ENCODE results near the gene CYBB.

The CYBB gene

DNA sequence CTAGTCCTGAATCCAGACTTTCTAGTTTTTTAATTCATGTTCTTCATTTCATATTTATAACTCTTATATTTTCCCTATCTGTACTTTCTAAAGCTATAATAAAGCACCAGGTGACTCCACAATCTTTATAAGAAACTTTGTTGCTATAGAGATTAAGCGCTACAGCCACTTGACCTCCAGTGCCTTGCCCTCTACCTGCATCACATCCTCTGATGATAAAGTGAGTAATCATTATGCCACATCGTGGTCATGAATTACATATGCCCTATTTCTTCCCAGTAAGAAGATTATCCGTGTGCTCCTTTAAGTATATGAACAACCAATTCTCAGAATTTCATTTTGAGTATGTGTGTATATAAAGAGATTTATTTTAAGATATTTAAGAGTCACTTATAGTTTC is 74.3 kb downstream of the CYBB start:
- Histone ChIP-seq H3K36me3 (ENCODE audit: insufficient read depth, insufficient read length, low read length) (no peaks in the 10 kb centered on the region), H3K9ac (ENCODE audit: insufficient read length, low read depth) (no peak overlapping the region), H3K27me3 (ENCODE audit: insufficient read depth, insufficient read length) (no peaks in the 10 kb centered on the region), H3K4me1 (ENCODE audit: insufficient read depth, insufficient read length) (no peaks in the 10 kb centered on the region), H3K9me3 (ENCODE audit: insufficient read depth, low read length) (peaks cover 5% of the 10 kb centered on the region; the same call in 1 of the 2 replicates), H3K4me3 (ENCODE audit: insufficient read length, low read depth) (no peak overlapping the region)
- no peak for DNase-seq (ENCODE audit: low read depth, low spot score)
- no peak for TF ChIP-seq YY1 (IDR thresholded peaks at IDR 0.05; ENCODE audit: insufficient read depth, insufficient read length)
- no peak for TF ChIP-seq SUZ12 (IDR thresholded peaks at IDR 0.05; ENCODE audit: extremely low read depth, insufficient read depth, insufficient read length)
- TF ChIP-seq ZNF274 (IDR thresholded peaks at IDR 0.05; ENCODE audit: low read depth, low read length): no peak

GRCh38 chrX:37854748-37855147 is 74.9 kb downstream of the CYBB start:
- Histone ChIP-seq H3K4me1 (ENCODE audit: insufficient read depth, insufficient read length) (no peaks in the 10 kb centered on the region), H3K36me3 (ENCODE audit: insufficient read depth, insufficient read length, low read length) (no peaks in the 10 kb centered on the region), H3K9me3 (ENCODE audit: insufficient read depth, low read length) (peaks cover 5% of the 10 kb centered on the region; the same call in 1 of the 2 replicates), H3K9ac (ENCODE audit: insufficient read length, low read depth) (no peak overlapping the region), H3K27me3 (ENCODE audit: insufficient read depth, insufficient read length) (no peaks in the 10 kb centered on the region), H3K4me3 (ENCODE audit: insufficient read length, low read depth) (no peak overlapping the region)
- no peak for TF ChIP-seq YY1 (IDR thresholded peaks at IDR 0.05; ENCODE audit: insufficient read depth, insufficient read length)
- no peak for TF ChIP-seq ZNF274 (IDR thresholded peaks at IDR 0.05; ENCODE audit: low read depth, low read length)
- no peak for TF ChIP-seq SUZ12 (IDR thresholded peaks at IDR 0.05; ENCODE audit: extremely low read depth, insufficient read depth, insufficient read length)
- DNase-seq (ENCODE audit: low read depth, low spot score): no peak

GRCh38 chrX:37860721-37861120 is 80.9 kb downstream of the CYBB start:
- Histone ChIP-seq H3K9me3 (ENCODE audit: insufficient read depth, low read length) (peaks cover 5% of the 10 kb centered on the region; the same call in 1 of the 2 replicates), H3K27me3 (ENCODE audit: insufficient read depth, insufficient read length) (no peaks in the 10 kb centered on the region), H3K4me3 (ENCODE audit: insufficient read length, low read depth) (no peak overlapping the region), H3K4me1 (ENCODE audit: insufficient read depth, insufficient read length) (no peaks in the 10 kb centered on the region), H3K9ac (ENCODE audit: insufficient read length, low read depth) (no peak overlapping the region), H3K36me3 (ENCODE audit: insufficient read depth, insufficient read length, low read length) (no peaks in the 10 kb centered on the region)
- TF ChIP-seq SUZ12 (IDR thresholded peaks at IDR 0.05; ENCODE audit: extremely low read depth, insufficient read depth, insufficient read length): no peak
- no peak for TF ChIP-seq ZNF274 (IDR thresholded peaks at IDR 0.05; ENCODE audit: low read depth, low read length)
- no peak for TF ChIP-seq YY1 (IDR thresholded peaks at IDR 0.05; ENCODE audit: insufficient read depth, insufficient read length)
- no peak for DNase-seq (ENCODE audit: low read depth, low spot score)

GRCh38 chrX:37862851-37863250 is 83.0 kb downstream of the CYBB start:
- H3K9me3 ChIP-seq (ENCODE audit: insufficient read depth, low read length): peaks cover 9% of the 10 kb centered on the region; the same call in 1 of the 2 replicates
- H3K9ac ChIP-seq (ENCODE audit: insufficient read length, low read depth): no peak overlapping the region
- no peak for DNase-seq (ENCODE audit: low read depth, low spot score)
- no peaks in the 10 kb centered on the region for H3K27me3 ChIP-seq (ENCODE audit: insufficient read depth, insufficient read length)
- TF ChIP-seq ZNF274 (IDR thresholded peaks at IDR 0.05; ENCODE audit: low read depth, low read length): no peak
- no peak for TF ChIP-seq SUZ12 (IDR thresholded peaks at IDR 0.05; ENCODE audit: extremely low read depth, insufficient read depth, insufficient read length)
- no peak for TF ChIP-seq YY1 (IDR thresholded peaks at IDR 0.05; ENCODE audit: insufficient read depth, insufficient read length)
- no peaks in the 10 kb centered on the region for H3K4me1 ChIP-seq (ENCODE audit: insufficient read depth, insufficient read length)
- H3K36me3 ChIP-seq (ENCODE audit: insufficient read depth, insufficient read length, low read length): no peaks in the 10 kb centered on the region
- H3K4me3 ChIP-seq (ENCODE audit: insufficient read length, low read depth): no peak overlapping the region
